GM18870 (cell line): ENCODE measurements around the gene RPGRIP1.
"Not testable (repeated sequence)": the region's sequence is repeated elsewhere in the genome, so short reads cannot be mapped to it uniquely, and the experiment has no call there.

ENCODE experiments used
- ATAC-seq: cut with Tn5 transposase; IDR thresholded peaks from one replicate; pipeline ENCODE4 v1.9.1; 2021; ENCODE audit warnings: moderate library complexity; ENCODE audit not compliant: unreplicated experiment

Gene RPGRIP1

DNA sequence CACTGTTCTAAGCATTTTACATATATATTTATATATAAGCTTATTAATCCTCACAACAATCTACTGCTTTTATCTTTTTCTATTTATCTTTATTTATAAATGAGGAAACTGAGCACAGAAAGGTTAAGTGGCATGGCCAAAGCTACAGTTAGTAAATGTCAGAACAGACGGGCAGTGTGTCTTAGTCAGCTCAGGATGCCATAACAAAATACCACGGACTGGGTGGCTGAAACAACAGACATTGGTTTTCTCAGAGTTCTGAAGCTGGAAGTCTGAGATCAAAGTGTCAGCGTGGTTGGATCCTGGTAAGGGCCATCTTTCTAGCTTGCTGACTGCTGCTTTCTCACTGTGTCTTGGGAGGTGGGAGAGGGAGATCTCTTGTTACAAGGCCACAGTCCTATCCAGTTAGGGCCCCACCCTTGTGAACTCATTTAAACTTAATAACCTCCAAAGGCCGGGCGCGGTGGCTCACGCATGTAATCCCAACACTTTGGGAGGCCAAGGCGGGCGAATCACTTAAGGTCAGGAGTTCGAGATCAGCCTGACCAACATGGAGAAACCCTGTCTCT, 19.8 kb downstream of the RPGRIP1 start:
- ATAC-seq: no peak

DNA sequence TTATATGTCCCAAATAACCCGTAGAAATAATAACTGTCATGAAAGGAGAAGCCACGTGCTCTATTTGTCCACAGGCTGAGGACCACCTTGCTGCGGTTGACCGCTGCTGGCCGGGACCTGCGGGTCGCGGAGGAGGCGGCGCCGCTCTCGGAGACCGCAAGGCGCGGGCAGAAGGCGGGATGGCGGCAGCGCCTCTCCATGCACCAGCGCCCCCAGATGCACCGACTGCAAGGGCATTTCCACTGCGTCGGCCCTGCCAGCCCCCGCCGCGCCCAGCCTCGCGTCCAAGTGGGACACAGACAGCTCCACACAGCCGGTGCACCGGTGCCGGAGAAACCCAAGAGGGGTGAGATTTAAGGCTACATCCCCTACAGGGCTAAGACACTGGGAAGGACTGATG, 21.0 kb downstream of the RPGRIP1 start:
- no peak for ATAC-seq

DNA sequence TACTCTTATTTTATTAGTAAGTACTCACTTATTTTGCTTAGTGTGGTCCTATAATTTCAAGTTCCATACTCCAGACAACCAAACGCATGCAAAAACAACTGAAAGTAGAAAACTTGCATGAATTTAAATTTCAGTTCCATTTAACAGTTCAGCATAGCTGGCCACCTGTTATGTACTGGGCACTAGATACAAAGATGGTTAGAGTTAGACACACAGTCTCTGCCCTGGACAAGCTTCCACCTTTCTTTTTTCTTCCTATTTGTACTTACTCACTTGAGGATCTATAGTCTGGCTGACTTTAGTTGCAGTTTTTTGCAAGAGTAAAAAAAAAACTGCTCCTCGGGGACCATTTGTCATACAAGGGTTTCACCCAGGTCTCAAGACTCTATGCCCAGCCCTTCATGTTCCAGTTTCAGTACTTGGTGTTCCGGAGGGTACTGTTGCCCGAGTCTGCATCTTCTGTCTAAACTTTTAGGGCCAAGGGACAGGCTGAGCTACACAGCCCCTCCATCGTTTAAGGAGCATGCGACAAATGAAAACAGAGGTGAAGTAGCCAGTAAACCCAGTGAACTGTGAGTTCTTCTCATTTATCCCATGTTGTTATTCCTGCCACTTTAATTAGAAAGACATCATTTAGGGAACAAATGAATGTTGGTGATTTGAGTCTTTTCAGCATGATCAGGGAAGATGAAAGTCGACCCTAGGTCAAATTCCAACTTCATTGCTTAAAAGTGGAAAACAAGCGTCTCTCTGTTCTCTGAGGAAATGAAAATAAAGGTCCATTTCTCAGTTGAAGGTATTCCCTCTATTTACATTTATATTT, 22.3 kb downstream of the RPGRIP1 start:
- no peak for ATAC-seq

DNA sequence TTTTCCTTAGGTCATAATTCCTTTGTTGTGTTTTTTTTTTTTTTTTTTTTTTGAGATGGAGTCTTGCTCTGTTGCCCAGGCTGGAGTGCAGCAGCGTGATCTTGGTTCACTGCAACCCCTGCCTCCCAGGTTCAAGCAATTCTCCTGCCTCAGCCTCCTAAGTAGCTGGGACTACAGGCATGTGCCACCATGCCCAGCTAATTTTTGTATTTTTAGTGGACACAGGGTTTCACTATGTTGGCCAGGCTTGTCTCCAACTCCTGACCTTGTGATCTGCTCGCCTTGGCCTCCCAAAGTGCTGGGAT, 22.9 kb downstream of the RPGRIP1 start:
- ATAC-seq: not testable (repeated sequence)

DNA sequence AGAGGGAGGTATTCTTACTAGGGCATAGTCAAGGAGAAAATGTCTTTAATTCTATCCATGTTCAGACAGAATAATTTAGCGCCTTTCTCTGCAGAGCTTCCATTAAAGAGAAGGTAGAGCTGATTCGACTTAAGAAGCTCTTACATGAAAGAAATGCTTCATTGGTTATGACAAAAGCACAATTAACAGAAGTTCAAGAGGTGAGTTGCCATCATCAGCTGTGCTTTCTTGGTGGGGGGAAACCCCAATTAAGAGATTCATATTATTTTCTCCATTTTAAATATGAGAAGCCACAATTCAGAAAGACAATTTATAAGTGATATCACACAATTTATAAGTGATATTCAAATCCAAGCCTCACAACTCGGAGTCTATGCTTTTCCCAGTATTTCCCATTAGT, 27.8 kb downstream of the RPGRIP1 start:
- ATAC-seq: no peak

DNA sequence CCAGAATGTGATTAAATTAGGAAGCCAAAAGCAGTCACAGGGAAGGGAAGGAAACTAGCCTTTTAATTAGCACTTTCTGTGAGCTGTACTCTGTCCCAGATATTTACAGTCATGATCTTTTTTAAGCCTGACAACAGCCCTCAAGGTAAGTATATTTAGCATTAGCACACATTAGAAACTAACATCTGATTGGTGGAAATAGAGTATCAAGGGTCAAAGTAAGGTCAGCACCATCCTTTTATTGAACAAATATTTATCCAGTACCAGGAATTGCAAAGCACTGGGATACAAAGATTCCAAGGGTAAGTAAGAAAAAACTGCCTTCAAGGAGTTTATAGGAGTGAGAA, 28.2 kb downstream of the RPGRIP1 start:
- ATAC-seq: peak; percentile 20

DNA sequence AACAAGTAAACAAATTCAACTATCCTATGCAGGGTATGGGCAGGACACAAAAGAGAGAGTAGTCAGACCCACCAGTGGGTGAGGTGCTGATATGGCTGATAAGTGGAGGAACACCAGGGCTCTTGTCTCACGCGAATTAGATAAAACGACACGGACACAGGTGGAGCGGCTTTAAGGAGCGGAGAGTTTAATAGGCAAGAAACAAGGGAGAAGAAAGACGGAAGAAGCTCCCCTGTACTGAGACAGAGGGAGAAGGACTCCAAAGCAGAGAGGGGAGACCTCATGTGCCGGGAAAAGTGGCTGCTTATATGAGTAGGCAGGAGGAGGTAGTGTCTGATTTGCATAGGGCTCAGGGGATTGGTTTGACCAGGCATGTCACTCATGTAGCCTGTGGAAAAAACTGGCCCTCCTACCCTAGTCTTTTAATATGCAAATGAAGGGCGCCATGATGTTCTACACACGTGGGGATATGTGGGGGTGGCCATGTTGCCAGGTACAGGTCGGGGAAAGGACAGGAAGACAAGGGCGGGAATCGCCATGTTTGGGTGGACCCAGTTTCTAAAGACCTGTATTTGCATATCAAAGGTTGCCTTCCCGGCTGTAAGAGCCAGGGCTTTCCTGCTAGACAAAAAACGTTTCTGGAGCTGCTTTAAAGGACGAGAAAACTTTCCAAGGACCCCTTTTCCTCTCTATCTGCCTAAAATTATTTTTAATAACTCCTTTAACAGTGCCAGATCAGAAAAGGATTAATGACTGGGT, 28.8 kb downstream of the RPGRIP1 start:
- peak; percentile 81 for ATAC-seq

DNA sequence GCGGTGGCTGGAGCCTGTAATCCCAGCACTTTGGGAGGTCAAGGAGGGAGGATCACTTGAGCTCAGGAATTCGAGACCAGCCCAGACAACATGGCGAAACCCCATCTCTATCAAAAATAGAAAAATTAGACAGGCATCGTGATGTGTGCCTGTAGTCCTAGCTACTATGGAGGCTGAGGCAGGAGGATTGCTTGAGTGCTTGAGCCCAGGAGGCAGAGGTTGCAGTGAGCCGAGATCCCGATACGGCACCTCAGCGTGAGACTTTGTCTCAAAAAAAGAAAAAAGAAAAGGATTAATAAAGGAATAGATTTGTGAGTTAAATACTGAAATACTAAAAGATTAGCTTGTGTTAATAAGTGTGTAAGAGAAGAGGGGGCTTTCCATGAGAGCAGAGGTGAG, 29.4 kb downstream of the RPGRIP1 start:
- no peak for ATAC-seq

DNA sequence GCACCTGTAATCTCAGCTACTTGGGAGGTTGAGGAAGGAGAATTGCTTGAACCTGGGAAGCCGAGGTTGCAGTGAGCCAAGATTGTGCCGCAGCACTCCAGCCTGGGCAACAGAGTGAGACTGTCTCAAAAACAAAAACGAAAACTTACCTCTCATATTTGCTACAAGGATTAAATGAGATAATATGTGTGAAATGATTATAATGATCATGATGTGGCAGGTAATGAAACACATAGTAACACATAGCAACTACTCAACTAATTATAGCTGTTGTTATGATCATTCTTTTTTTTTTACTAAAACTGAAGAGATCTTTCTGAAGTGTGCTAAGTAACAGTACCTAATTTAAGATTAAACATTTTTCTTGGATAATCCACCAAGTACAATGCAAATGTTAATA, 30.1 kb downstream of the RPGRIP1 start:
- ATAC-seq: no peak

DNA sequence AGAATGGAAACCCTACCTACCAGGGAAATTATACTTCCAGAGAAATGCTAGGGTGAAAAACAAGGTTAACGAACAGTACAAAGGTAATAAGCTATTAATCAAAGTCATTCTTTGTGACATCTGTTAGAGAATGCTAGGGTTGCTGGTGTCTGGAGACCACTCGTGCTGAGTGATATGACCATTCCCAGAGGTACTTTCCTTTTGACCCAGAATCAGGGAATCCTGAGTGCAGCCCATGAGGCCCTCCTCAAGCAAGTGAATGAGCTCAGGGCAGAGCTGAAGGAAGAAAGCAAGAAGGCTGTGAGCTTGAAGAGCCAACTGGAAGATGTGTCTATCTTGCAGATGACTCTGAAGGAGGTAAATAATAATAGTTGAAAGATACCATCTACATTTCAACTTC, 31.7 kb downstream of the RPGRIP1 start:
- ATAC-seq: no peak

DNA sequence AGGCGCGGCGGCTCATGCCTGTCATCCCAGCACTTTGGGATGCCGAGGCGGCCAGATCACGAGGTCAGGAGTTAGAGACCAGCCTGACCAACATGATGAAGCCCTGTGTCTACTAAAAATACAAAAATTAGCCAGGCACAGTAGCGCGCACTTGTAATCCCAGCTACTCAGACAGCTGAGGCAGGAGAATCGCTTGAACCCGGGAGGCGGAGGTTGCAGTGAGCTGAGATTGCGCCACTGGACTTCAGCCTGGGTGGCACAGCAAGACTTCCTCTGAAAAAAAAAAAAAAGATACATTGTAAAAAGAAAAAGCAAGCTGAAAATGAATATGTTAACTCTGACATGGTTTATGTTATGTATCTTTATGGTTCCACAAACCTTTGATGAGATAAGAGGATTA, 33.6 kb downstream of the RPGRIP1 start:
- ATAC-seq: no peak

DNA sequence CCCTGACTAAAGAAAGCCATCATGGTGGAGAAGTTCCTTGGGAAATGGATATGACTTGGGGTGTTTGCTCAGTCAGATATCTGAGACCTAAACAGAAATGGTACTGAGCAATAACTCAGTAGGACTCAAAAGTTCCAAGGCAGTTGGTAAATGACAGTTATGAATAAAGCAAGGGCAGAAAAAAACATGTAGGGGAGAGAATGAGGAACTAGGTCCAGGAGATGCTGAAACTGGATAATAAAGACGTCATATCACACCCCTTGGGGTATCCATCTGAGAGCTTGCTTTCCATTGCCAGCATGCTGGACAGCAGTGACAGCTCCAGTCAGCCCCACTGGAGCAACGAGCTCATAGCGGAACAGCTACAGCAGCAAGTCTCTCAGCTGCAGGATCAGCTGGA, 37.5 kb downstream of the RPGRIP1 start:
- ATAC-seq: no peak

DNA sequence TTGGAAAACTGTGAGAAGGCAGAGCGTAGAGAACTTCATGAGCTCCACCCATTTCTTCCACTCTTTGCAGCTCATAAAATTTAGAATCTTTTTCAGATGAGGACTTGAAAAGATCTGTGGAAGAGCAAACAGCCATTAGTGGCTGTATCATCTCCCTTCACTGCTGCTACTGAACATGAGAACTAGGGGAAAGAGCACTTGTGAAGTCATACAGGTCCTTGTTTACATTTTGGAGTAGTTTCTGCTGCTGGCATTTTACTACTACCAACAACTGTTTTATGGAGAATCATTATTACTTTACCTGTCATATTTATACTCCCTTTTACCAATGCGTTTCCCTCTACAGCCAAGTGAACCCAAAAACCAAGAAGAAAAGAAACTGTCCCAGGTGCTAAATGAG, 41.0 kb downstream of the RPGRIP1 start:
- ATAC-seq: no peak

DNA sequence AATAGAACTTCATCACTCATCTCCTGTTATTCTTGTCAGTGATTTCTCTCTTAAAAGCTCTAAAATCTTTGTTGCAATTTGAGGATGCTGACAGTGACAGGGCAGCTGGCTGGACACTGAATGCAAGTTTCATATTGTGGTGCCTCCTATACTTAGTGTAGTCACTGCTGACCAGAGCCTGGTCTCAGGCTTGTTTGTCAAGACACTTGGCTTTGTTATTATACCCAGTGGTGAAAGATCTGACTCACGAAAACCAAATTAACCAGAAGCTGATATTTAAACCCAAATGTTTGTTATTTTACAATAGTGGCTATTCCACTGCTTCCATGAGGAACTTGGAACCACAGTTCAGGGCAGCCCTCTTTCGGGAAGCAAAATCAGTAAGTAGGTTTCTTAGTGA, 42.8 kb downstream of the RPGRIP1 start:
- no peak for ATAC-seq

DNA sequence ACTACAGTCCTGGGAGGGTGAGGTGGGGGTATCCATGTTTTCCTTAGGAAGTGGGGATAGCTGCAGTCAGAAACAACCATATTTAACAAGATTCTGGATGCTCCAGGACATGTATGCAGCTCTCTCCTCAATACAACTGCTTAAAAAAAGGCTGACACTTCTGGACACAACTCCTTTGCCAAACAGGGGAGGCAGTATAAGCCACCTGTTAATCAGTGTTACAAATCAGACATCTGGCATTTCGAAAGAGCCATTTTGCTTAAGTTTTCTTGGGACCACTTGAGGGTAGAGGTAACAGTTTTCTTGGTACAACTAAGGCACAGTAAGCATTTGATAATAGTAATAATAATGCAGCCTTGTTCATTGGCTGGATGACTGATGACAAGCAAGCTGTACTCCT, 47.1 kb downstream of the RPGRIP1 start:
- ATAC-seq: no peak
